HG03196 (cell line): ENCODE measurements around the gene MACROD2.

Experiments
- ATAC-seq: cut with Tn5 transposase; IDR thresholded peaks from one replicate; pipeline ENCODE4 v1.9.1; 2021; ENCODE audit not compliant: unreplicated experiment

MACROD2 gene

DNA sequence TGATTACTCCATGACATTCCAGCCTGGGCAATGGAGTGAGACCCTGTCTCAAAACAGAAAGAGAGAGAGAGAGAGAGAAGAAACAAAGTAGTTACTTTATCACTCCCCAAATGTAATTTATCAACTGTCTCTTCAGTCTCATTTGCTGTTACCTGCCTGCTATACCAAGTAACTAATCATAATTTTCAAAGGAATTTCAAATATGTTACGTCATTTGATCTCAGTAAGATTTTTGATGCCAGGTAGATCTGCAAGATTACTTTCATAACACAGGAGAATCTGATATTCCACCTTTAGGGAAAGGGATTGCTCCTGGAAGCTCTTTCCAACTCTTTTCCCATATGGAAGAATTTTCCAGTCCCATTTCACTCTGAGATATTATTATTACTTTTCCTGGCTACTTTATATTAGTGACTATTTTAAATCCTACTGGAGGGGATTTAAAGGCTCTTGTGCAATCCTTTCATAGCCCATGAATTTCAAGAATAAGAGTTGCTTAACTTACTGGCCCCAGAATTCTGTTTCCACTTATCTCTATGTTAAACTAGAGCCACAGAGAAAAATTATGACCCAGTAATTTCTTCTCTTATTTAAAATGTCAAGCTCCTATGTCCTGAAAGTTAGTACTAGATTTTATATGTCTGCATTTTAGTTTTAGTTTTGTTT is 732.3 kb downstream of the MACROD2 start:
- no peak for ATAC-seq

DNA sequence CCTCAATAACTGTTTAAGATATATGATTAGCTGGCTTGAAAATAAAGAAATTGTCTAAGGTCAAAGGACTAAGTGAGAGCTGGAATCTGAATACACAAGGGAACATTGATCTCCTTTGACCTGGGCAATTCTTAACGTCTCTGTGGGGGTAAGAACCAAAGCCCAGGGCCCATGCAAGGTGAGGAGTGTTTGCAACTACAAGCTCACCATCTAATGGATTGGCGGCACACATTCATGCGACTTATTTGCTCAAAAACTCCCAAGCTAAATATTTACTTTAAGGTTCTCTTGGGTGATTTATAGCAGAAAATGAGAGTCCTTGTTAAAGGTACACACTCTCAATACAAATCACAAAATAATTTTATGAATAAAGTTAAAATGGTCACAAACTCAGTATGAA is 734.1 kb downstream of the MACROD2 start:
- ATAC-seq, result no peak

DNA sequence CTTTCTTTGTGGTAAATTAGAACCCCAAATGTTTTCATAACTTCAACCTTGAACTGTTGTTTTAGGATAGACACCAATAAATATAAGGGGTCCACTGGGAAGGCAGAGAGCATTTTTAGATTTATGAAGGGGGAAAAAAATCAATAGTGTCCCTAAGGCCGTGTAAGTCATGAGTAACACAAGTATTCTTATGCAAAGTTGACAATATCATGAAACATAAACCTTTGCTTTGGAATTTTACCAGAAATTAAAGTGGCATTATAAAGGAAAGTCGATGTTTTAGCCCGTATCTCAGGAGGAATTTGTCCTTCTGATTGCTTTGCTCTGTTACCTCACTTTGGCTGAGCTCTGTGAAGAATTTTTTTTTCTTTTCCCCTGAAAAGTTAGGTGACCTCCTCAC is 737.0 kb downstream of the MACROD2 start:
- no peak for ATAC-seq

DNA sequence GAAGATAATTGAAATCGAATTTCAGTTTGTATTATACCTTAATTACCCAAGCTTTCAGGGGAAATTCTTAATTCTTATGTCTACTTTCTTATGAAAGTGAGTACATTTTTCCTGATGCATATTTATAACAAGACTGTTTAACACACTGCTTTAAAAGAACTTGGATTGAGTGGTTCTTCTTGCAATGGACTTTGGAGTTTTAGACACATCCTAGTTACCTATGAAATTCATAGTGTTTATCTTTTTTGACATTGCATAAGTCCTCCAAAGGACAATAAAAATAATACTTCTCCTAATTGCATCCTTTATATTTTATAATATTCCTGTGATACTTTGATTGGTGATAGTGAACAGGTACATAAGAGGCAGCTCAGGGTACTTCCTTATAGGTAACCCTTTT is 737.7 kb downstream of the MACROD2 start:
- ATAC-seq, result no peak

DNA sequence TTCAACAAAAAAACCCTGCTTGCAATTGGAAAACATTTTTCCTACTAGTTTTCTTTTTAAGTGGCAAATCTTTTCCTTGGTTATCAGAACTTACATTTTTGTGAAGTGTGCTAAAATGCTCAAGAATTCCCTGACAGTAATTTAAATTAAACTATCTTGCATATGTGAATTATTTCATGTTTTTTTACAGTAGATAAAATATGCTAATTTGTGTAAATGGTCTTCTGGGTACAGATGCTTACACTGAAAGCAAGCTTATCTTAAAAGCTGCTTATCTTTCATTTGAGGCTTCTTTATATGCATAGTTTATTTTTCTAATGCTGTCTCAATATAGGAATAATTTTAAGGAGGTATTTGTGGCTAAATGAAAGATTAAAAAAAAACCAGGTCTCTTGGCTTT is 745.1 kb downstream of the MACROD2 start:
- ATAC-seq, result no peak

DNA sequence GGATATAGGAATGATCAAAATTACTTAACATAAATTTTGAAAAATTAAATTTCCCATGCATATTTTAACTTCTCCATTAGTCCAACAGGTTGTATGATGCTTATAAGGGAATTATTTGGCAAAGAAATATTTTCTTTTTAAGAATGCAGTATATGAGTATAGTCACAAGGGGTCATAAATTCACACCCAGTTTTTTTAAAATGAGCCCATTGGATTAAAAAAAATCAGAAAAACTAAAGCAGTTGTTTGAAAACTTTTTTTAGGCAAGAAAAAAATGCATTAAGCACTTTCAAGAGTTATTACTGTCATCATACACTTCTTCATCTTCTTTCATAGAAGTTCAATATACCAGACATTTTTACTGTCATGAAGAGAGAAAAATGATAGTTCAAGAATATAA is 746.3 kb downstream of the MACROD2 start:
- no peak for ATAC-seq

DNA sequence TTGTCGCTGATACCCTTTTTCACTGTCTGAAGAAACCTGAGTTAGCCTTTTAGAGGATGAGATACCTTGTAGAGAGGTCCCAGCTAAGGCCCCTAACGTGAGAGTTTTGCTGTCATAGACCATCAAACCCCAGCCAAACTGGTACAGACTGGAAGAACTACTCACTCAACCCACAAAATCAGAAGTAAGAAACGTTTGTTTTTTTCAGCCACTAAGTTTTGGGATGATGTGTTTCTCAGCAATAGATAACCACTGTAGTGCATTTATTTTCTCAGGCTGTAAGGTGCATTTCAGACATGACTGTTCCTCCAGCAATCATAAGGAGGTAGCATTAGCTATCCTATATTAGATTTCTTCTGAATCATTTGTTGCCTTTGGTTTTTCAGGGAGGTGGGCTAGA is 749.4 kb downstream of the MACROD2 start:
- peak; percentile 53 for ATAC-seq

DNA sequence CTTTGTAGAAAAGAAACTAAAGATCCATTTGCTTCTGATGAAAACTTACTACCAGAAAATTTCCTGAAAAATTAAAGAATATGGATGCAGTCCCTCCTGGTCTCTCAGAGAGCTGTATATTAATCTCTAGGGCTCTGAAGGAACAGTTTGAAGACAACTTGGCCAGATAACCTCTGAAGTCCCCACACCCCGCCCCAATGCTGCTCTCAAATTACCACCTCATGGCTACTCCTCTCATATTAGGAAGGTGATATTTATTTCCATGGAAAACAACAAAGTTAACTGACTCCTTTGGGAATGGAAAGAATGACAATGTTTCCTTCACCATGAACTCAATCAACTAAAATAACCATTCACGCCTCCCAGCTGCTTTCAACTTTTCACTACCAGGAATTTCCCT is 750.5 kb downstream of the MACROD2 start:
- ATAC-seq, result no peak

DNA sequence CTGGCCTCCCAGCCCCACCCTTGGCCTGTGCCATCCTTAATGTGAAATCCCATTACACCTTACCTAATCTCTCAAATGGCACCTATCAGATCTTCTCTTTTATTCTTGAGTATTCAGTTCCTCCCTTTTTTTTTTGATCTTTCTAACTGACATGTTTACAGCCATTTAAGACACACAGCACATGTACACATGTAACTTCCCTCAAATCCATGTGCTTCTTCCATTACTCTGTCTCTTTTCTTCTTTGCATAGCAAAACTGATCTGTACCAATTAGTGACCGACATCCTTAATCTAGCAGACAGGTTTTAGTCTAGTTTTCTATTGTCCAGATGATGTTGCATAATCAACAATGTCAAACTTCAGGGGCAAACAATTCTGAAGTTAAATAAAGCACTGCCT is 755.9 kb downstream of the MACROD2 start:
- no peak for ATAC-seq

DNA sequence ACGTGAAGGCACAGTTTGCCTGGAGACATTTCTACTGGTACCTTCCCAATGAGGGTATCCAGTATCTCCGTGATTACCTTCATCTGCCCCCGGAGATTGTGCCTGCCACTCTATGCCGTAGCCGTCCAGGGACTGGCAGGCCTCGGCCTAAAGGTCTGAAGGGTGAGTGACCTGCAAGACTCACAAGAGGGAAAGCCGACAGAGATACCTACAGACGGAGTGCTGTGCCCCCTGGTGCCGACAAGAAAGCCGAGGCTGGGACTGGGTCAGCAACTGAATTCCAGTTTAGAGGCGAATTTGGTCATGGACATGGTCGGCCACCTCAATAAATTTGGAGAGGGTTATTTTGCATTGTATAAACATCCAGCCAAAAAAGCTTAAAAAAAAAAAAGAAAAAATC is 762.4 kb downstream of the MACROD2 start:
- no peak for ATAC-seq

DNA sequence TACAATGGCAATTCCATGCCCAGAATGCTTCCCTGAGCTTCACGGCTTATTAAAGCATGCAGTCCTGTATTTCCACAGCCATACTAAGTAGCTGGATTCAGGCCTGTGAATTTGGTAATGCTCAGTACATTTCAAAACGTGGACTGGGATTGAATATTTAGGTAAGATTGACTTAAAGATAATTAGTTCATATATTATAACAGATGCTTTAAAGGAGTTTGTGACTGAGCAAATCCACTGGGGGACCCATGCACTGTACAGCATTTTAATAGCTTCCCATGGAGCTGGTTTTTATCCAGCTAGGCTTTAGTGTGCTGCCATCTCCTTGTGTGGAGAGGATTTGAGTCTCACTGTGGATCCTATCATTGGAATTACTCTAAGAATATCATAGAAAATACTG is 763.0 kb downstream of the MACROD2 start:
- ATAC-seq, result no peak

DNA sequence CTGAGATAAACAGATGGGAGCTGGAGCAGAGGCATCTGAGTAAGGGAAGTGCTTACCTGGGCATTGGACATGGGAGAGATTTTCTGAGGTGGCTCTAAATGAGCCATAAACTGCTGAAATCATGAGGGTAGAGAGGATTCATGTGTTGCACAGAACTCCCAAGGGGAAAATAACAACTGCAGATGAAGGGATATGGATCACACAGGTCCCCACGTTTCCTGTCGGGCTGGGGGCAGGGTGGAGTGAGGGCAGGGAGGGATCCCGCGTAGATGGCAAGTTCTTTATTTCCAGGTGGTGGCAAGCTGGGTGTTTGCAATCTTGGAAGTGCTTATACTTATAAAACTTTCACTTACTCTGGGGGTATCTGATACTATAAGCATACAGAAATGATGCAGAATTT is 764.7 kb downstream of the MACROD2 start:
- no peak for ATAC-seq

DNA sequence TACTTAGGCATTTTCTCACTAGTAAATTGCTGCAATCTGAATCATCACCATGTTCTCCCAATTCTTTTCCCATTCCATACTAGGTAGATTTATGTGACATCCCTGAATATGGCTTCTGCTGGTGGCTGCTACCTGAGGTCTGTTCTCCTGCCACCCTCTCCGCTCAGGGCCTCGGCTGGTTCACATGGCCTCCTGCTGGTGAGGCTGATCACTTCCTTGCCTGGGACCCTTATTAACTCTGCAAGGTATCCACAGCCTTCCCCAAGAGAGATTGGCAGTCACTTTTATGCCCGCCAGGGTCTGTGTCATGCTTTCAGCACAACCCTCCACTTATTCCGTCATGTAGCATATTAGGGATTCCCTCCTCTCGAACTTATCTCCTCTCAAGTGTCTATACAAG is 766.6 kb downstream of the MACROD2 start:
- ATAC-seq, result no peak

DNA sequence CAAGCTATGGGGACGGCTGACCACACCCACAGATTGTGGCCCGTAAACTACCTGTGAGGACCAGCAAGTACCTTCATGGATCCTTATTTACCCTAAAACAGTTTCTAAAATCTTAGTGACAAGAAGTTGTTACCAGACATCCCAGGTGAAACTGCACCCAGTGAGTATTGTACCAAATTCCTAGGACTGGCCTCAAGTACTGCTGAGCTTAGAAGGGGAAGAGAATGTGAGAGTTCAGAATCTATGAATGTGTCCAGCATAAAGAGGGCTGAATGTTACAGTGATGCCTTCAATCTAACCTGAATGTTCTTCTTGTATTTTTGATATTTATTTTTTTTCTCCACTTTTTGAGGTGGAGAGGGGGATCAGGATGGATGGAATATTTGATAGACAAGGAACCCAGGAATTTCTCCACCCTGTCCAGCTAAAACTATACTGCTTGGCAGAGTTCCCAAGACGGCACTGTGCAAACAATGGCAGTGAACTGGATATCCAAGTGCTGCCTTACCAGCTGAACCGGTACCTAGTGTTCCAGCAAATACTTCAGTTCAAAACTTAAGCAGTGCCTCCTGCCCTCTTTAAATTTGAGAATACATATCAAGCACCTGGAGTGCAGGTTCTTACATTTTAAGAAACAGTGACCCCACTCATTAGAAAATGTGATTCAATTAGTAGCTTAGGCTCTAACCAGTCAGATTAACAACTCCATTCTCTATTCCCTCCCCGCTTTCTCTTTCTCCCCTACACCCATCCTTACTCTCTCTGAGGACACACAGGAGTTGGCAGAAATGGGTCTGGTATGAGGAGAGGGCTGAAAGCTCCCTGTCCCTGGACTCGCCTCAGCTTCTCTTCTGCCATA is 769.4 kb downstream of the MACROD2 start:
- no peak for ATAC-seq

DNA sequence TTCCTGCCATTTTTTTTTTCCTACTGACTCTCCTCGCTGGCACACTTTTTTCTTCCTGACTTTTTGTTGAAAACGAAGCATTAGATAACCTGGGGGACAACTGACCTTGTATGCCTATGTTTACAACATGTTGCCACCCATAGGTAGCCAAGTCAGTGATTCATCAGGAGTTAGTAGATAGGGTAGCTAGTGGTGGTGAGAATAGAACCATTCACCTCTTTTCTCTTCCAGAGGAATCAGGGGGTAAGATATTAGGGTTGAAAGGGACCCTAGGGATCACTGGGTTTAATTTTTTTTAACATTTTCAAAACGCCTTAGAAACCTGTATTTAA is 770.0 kb downstream of the MACROD2 start:
- no peak for ATAC-seq

DNA sequence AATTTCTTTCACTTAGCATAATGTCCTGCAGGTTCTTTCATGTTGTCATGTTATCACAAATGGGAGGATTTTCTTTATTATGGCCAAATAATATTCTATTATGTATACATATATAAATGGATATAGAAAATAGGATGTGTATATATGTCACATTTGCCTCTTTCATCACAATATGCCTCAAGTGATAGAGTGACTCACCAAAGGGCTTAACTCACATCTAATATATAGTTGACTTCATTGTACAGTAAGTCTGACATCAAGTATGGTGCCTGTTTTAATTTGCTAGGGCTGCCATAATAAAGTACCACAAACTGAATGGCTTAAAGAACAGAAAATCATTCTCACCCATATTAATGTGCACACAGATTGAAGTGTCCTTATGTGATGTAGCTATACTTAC is 778.2 kb downstream of the MACROD2 start:
- no peak for ATAC-seq

DNA sequence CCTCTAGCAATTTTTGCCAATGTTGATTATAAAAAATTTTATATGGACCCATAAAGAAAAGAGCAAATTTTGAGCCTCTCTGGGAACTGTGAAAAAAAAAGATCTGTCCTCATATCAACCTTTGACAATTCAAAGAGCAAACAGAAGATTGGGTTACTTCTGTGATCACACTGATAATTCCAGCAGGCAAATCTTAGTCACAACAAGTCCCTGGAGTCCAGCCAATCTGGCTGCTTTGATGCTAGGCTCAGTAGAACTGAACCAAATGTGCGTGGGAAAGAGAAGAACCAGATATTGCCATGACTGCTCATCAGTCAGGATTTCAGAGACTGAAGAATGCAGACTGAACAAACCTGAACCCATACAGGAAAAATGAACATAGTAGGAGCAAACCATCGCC is 780.5 kb downstream of the MACROD2 start:
- no peak for ATAC-seq

DNA sequence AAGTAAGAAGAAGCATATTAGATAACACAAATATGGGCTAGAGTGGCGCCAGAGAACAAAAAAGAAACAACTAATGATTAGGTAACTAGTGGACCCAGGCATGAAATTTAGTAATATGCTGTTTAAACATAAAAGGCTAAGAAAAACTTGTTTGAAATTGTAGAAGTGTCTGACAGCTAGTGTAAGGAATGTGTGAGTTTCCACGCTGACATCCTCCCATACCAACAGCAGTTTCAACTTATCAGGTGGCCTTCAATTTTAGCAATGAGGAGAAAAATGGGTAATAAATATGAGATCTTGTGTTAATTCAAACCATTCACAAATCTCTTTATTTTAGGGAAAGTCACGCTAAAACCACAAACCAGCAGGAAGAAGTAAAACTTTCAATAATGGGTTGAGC is 782.3 kb downstream of the MACROD2 start:
- no peak for ATAC-seq

DNA sequence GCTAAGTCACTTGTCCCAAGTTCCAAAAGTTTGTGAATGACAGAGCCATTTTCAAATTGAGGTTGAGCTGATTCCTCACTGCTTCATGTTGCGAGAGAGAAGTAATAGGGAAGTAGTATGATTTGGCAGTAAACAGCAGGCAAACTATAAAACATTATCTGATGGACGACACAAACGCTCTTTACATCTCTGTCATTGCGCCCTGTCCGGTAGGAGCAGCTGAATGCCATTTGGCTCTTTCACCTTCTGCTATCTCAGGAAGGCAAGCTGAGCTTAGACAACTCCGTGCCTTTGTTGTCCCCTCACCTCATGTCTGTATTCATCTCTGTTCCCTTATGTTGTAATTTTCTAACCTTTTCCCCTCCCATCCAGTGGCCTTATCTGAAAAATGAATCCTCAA is 782.8 kb downstream of the MACROD2 start:
- no peak for ATAC-seq

DNA sequence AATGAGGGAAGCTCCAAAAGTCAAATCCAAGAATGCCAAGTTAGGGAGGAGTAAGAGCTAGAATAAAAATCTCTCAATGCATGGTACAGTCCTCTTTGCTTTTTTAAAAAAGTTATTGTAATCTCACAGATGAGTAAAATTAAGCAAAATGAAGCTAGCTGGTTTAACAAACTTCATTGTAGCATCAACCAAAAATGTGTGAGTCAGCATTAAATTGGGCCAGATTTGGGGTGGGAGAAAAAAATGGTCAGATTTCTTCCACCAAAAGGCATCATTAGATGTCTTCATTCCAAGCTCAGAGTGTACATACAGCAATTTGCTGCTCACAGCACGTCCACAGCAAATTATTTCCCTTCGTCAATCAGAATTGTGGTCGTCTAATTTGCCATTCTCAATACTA is 783.6 kb downstream of the MACROD2 start:
- ATAC-seq, result no peak

DNA sequence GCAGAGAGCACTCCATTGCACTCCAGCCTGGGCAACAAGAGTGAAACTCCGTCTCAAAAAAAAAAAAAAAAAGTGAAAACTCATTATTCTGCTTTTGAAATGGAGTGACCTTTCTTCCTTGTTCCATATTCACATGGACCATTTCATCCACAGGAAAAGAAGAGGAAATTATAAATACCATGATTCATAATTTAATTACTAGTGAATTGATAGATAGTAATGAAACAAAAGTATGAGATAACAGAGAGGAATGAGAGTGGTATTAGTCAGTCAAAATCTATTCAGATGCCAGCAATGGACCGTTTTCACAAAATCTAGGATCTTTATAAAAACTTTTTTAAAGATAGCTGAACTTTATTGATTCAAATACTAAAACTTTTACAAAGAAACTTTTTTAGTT is 785.2 kb downstream of the MACROD2 start:
- no peak for ATAC-seq

DNA sequence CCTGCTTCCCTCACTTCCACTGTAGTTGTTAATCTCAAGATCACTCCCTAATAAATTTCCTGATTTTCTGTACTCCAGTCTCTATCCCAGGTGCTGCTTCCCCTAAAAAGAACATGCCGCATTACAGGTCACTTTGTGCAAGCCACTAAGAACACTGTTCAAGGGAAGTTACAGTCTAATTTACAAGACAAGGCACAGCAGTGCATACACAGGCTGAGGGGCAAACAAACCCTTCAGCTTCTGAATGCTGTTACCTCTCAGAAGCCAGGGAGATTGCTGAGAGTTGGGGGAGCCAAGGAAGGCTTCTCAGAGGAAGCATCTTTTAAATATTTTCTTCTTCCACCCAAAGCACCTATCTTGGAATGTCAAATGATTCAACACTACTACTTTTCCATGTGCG is 787.4 kb downstream of the MACROD2 start:
- ATAC-seq, result no peak

DNA sequence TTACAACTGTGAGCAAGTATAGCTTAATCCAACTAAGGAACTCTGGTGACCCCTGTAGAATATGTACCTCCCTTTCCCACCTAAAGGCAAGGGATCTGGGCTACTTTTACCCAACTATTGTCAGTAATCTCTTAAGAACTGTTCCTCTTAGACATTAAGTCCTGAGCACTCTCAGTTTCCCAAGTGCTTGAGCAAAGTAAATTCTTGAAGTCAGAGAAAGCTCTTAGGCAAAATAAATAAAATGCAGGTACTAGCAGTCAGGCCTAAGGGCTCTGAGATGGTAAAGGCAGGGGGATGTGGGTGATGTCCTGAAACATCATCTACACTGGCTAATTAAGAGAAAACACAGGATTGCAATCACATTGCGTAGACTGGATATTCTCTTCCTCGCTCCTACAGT is 788.5 kb downstream of the MACROD2 start:
- ATAC-seq, result no peak
